ENCODE data around the gene HOXD3. TPM values are rescaled to one million over a fixed set of nuclear protein-coding genes. Genes with fewer than 3 reads are reported as not detected.
A peak's percentile ranks its signal among the peaks of the same experiment; 100 is the strongest.

HOXD3 gene
- total and polyA plus RNA-seq, 2 of the 8 experiments (the other 6 are each of a cell fraction or from before 2014, with no cell fraction given): not detected

GRCh38 chr2:176175709-176176607 is 18.9 kb downstream of the HOXD3 start:
- WGBS, 2 experiments (ENCODE audit: extremely low coverage in 1 of 2, insufficient coverage in 1 of 2, insufficient read length in 1 of 2, insufficient replicate concordance in 2 of 2, low coverage in 1 of 2, low lambda C conversion rate in 2 of 2, missing lambda C conversion rate in 1 of 2): 24% methylated on average over 7 of the region's 7 CpGs; no CpG with 5 or more reads in 1 of the 2 experiments
- TF ChIP-seq RAD21 (IDR thresholded peaks at IDR 0.05 in 1 of 2, conservative IDR thresholded peaks at IDR 0.05 in 1 of 2; ENCODE audit: low read depth in 2 of 2, low read length in 2 of 2) (no peak), USF2 (IDR thresholded peaks at IDR 0.05; ENCODE audit: low read length) (no peak), RNF2 (IDR thresholded peaks at IDR 0.05; ENCODE audit: borderline replicate concordance, low read depth, low read length, missing control alignments, poor library complexity, severe bottlenecking) (peak; percentile 69), EGR1 (IDR thresholded peaks at IDR 0.05; ENCODE audit: borderline replicate concordance, low read depth, low read length) (peak; percentile 53; the same call in 1 of the 2 replicates), SUZ12 (IDR thresholded peaks at IDR 0.05; ENCODE audit: low read length) (peak; percentile 17; the same call in 1 of the 2 replicates)
- Histone ChIP-seq H4K20me1 (replicated peaks in 1 of 2; ENCODE audit: control insufficient read depth in 1 of 2, insufficient read depth in 2 of 2, low read length in 2 of 2) (peaks cover 3 to 31% of the 10 kb centered on the region in 2 experiments), H3K23ac (ENCODE audit: insufficient read length) (no peak overlapping the region), H3K4ac (replicated peaks; ENCODE audit: insufficient read length, low read depth, low read length) (no peak overlapping the region), H3K27ac (ENCODE audit: low read depth, low read length) (no peak overlapping the region), H2BK20ac (ENCODE audit: low read length) (no peak overlapping the region), H2BK15ac (ENCODE audit: low read length) (no peak overlapping the region), H3K79me2 (ENCODE audit: control insufficient read depth in 1 of 2, insufficient read depth in 2 of 2, low read length in 2 of 2) (no peaks in the 10 kb centered on the region), H3K4me3 (ENCODE audit: extremely low read depth in 1 of 4, insufficient read depth in 2 of 4, low read depth in 3 of 4, low read length in 4 of 4) (no peak overlapping the region; a peak in 2 of 8 replicates), H3K79me1 (ENCODE audit: low read depth, low read length) (no peaks in the 10 kb centered on the region), H3K4me2 (ENCODE audit: insufficient read depth in 1 of 2, low read depth in 2 of 2, low read length in 2 of 2) (peak overlapping the region; percentile 67 to 69; a peak in 3 of 4 replicates), H2BK12ac (ENCODE audit: low read depth, low read length) (0 out of 2 replicates have a peak overlapping the region, but pooled peaks have one; percentile 32), H4K5ac (ENCODE audit: insufficient read length, low read depth, low read length) (no peak overlapping the region), H3K9me3 (ENCODE audit: insufficient read depth in 2 of 2, low read depth in 1 of 2, low read length in 1 of 2) (no peaks in the 10 kb centered on the region), H2AFZ (ENCODE audit: low read length) (no peak overlapping the region), H2BK5ac (ENCODE audit: low read depth, low read length) (no peak overlapping the region), H4K8ac (ENCODE audit: extremely low read depth, insufficient read depth, low read length) (no peak overlapping the region), H3K9ac (replicated peaks in 1 of 4; ENCODE audit: extremely low read depth in 1 of 4, low read depth in 3 of 4, low read length in 3 of 4) (no peak overlapping the region), H4K91ac (replicated peaks; ENCODE audit: insufficient read length, low read length) (no peak overlapping the region), H2BK120ac (replicated peaks; ENCODE audit: low read depth, low read length) (no peak overlapping the region), H3K4me1 (replicated peaks in 1 of 4; ENCODE audit: control insufficient read depth in 3 of 4, insufficient read depth in 4 of 4, low read length in 3 of 4) (peaks cover 3 to 28% (median 16%) of the 10 kb centered on the region in 4 experiments), H3K14ac (ENCODE audit: insufficient read length) (no peak overlapping the region), H2AK5ac (ENCODE audit: low read depth, low read length) (no peak overlapping the region), H3K56ac (replicated peaks; ENCODE audit: insufficient read length, low read depth, low read length) (no peak overlapping the region), H3K27me3 (replicated peaks in 1 of 4; ENCODE audit: control insufficient read depth in 3 of 4, extremely low read depth in 1 of 4, insufficient read depth in 3 of 4, low read length in 3 of 4) (peaks cover 96 to 100% (median 99%) of the 10 kb centered on the region in 4 experiments), H3K36me3 (ENCODE audit: control insufficient read depth in 2 of 4, insufficient read depth in 4 of 4, low read length in 3 of 4) (no peaks in the 10 kb centered on the region; a peak in 1 of 8 replicates), H3K23me2 (ENCODE audit: low read depth, low read length) (peaks cover 9% of the 10 kb centered on the region; the same call in 1 of the 2 replicates), H3K18ac (ENCODE audit: extremely low read depth, low read length) (no peak overlapping the region)
- FAIRE-seq (no peak), DNase-seq (ENCODE audit: low read depth in 1 of 2, low spot score in 2 of 2) (peak in 1 of 2 experiments; percentile 43)
- CTCF ChIA-PET (ENCODE audit: partially characterized antibody): interaction anchor here (1.0 to 7.5 kb wide), 15 partner anchors 13 to 476 kb away, joined by 3 to 60 read pairs (median 5); partner anchors contain the start of genes EVX2, HOXD1, HOXD13 and HOXD4
- POLR2A ChIA-PET (ENCODE audit: partially characterized antibody): interaction anchor here (0.9 kb wide), 3 partner anchors 11 to 16 kb away, joined by 3 read pairs; no protein-coding TSS in a partner anchor
